Lower leg skin (tissue), 3 donors: Measurements from ENCODE around the gene GRIN2B.

Source experiments
- POLR2A ChIP-seq, 2 donors: fragments of 450-650 bp; IDR thresholded peaks; one replicate each; pipeline ENCODE4 v1.6.1; 2016 to 2017; ENCODE audit warnings: antibody characterized with exemption in 2 of 2, mild to moderate bottlenecking in 1 of 2, moderate library complexity in 1 of 2
- TF ChIP-seq, protein P1 (sequence below), 3 donors: fragments of 450-650 bp; IDR thresholded peaks; one replicate each; pipeline ENCODE4 v1.5.1; 2016; ENCODE audit warnings: antibody characterized with exemption in 3 of 3, mild to moderate bottlenecking in 3 of 3, moderate library complexity in 2 of 3

DNA sequence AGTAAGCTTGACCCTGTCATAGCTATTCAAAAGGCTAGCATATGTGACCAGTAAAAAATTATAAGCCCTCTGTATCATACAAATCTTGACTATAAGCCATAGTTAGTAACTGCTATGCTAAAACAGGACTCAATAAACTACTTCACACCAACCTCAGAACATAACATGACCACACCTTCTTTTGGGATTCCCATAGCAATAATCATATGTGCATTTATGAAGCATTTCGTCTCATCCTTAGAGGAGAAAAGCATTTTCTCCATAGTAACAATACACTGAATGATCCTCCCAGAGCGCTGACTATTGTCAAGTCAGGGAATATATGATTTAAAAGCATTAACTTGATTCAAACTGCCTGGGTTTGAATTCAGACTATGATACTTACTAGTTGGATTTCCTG lies 46.2 kb downstream of the GRIN2B start:
- TF ChIP-seq, protein P1, sequence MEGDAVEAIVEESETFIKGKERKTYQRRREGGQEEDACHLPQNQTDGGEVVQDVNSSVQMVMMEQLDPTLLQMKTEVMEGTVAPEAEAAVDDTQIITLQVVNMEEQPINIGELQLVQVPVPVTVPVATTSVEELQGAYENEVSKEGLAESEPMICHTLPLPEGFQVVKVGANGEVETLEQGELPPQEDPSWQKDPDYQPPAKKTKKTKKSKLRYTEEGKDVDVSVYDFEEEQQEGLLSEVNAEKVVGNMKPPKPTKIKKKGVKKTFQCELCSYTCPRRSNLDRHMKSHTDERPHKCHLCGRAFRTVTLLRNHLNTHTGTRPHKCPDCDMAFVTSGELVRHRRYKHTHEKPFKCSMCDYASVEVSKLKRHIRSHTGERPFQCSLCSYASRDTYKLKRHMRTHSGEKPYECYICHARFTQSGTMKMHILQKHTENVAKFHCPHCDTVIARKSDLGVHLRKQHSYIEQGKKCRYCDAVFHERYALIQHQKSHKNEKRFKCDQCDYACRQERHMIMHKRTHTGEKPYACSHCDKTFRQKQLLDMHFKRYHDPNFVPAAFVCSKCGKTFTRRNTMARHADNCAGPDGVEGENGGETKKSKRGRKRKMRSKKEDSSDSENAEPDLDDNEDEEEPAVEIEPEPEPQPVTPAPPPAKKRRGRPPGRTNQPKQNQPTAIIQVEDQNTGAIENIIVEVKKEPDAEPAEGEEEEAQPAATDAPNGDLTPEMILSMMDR (IDR thresholded peaks at IDR 0.05): no peak
- no peak for TF ChIP-seq POLR2A (IDR thresholded peaks at IDR 0.05)
